ENCODE results near the gene SUB1.

GRCh38 chr5:32589416-32589815, 4.1 kb downstream of the SUB1 start:
- TF ChIP-seq POLR2A (IDR thresholded peaks at IDR 0.05): no peak
- TF ChIP-seq CTCF (IDR thresholded peaks at IDR 0.05): no peak

All from uterus (tissue), 2 donors.